ENCODE measurements around the gene SLC27A1. TPM values are rescaled to one million over a fixed set of nuclear protein-coding genes. Genes with fewer than 3 reads are reported as not detected.

SLC27A1 gene
- total and polyA plus RNA-seq, 3 donors from 2014 or later: 25.9 to 105 (median 92.8) TPM

DNA sequence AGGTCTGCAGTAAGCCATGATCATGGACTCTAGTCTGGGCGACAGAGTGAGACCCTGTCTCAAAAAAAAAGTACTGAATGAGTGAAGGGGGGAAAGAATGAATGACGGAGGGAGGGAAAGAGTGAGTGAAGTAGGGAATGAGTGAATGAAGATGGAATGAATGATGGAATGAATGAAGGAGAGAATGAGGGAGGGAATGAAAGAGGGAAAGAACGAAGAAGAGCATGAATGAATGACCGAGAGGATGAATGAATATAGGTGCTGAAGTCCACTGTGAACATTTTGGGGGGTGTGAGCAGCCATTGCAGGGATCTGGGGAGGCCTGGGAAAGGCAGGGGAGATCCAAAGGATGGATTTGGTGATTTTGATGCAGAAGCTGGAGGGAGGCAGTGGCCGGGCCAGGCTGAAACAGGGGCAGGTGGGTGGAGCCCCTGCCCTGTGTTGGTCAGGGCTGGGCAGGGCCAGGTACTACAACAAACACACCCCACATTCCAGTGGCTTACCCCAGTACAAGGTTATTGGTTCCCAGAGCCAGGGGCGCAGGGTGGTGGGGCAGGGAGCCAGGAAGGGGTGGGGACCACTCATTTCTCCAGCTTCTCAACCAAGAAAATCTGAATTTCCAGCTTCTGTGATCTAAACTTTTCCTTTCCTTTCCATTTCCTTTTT is 14.3 kb downstream of the SLC27A1 start:
- 91 to 93% methylated on average over 6 of the region's 6 CpGs for WGBS, 2 donors
- Histone ChIP-seq H3K36me3 (ENCODE audit: low read depth, missing control alignments) (no peaks in the 10 kb centered on the region), H3K27ac (no peak overlapping the region), H3K4me3 (no peak overlapping the region), H3K9me3 (no peaks in the 10 kb centered on the region), H3K27me3 (no peaks in the 10 kb centered on the region), H3K4me1 (peaks cover 23% of the 10 kb centered on the region)
- intact Hi-C loops (cut with DNase I; ENCODE audit: low total_unique reads): no loop called here
- no peak for TF ChIP-seq POLR2A (IDR thresholded peaks at IDR 0.05)
- TF ChIP-seq, protein P1, sequence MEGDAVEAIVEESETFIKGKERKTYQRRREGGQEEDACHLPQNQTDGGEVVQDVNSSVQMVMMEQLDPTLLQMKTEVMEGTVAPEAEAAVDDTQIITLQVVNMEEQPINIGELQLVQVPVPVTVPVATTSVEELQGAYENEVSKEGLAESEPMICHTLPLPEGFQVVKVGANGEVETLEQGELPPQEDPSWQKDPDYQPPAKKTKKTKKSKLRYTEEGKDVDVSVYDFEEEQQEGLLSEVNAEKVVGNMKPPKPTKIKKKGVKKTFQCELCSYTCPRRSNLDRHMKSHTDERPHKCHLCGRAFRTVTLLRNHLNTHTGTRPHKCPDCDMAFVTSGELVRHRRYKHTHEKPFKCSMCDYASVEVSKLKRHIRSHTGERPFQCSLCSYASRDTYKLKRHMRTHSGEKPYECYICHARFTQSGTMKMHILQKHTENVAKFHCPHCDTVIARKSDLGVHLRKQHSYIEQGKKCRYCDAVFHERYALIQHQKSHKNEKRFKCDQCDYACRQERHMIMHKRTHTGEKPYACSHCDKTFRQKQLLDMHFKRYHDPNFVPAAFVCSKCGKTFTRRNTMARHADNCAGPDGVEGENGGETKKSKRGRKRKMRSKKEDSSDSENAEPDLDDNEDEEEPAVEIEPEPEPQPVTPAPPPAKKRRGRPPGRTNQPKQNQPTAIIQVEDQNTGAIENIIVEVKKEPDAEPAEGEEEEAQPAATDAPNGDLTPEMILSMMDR (IDR thresholded peaks at IDR 0.05): no peak
- DNase-seq: no peak

DNA sequence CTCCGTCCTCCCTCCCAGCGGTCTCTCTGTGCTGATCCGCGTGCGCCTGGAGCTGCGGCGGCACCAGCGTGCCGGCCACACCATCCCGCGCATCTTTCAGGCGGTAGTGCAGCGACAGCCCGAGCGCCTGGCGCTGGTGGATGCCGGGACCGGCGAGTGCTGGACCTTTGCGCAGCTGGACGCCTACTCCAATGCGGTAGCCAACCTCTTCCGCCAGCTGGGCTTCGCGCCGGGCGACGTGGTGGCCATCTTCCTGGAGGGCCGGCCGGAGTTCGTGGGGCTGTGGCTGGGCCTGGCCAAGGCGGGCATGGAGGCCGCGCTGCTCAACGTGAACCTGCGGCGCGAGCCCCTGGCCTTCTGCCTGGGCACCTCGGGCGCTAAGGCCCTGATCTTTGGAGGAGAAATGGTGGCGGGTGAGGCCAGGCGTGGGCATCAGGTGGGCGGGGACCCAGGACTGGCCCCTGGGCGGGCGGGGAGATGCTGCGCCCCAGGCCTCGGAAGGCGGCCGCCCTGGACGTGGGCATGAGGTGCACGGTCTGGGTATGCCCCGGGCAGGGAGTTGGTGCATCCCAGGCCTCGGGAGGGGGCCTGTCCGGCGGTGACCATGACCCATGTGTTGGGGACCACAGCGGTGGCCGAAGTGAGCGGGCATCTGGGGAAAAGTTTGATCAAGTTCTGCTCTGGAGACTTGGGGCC is 16.4 kb downstream of the SLC27A1 start:
- intact Hi-C loops (cut with DNase I; ENCODE audit: low total_unique reads): no loop called here
- TF ChIP-seq POLR2A (IDR thresholded peaks at IDR 0.05): no peak
- TF ChIP-seq, protein P1 (IDR thresholded peaks at IDR 0.05): no peak
- Histone ChIP-seq H3K9me3 (no peaks in the 10 kb centered on the region), H3K36me3 (ENCODE audit: low read depth, missing control alignments) (no peaks in the 10 kb centered on the region), H3K27me3 (no peaks in the 10 kb centered on the region), H3K27ac (no peak overlapping the region), H3K4me3 (peak overlapping the region in 1 of 2 donors; percentile 10), H3K4me1 (peaks cover 11% of the 10 kb centered on the region)
- no peak for DNase-seq
- WGBS, 2 donors: 49 to 81% methylated on average over 18 to 45 of the region's 58 CpGs

DNA sequence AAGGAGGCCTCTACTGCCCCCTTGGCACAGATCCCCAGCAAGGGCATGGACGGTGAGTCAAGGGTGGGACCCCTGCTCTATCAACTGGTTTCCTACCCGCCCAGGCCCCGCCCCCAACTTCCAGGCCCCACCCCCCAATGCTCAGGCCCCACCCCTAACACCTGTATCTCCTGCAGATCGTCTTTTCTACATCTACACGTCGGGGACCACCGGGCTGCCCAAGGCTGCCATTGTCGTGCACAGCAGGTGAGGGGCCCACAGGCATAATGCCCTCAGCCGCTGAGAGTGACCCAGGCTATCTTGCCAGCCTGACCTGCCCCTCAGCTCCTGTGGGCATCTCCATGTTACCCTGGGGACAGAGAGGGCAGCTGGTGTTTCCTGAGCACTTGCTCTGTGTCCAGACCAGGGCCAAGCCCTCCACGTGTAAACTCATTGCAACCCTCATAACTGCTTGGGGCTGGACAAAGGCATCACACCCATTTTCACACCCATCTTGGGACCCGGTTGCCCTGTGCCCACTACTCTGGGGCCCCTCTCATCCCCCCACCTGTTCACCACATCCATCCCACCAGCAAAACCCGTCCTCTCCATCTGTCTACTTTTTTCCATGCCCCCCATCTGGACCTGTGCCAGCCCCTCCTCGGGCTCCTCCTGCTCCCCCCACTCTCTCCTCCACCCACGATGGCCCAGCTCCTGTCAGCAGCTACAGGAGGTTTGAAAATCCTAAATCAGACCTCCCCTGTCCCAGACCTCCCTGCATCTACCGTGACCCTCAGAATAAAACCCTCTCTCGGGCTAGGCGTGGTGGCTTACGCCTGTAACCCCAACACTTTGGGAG is 17.2 kb downstream of the SLC27A1 start:
- TF ChIP-seq, protein P1 (IDR thresholded peaks at IDR 0.05): no peak
- no peak for TF ChIP-seq POLR2A (IDR thresholded peaks at IDR 0.05)
- 58 to 67% methylated on average over 10 to 18 of the region's 18 CpGs for WGBS, 2 donors
- intact Hi-C loops (cut with DNase I; ENCODE audit: low total_unique reads): no loop called here
- H3K4me1 ChIP-seq: peaks cover 12% of the 10 kb centered on the region
- DNase-seq: no peak
- H3K36me3 ChIP-seq (ENCODE audit: low read depth, missing control alignments): no peaks in the 10 kb centered on the region
- H3K4me3 ChIP-seq: no peak overlapping the region
- H3K27ac ChIP-seq: no peak overlapping the region
- no peaks in the 10 kb centered on the region for H3K27me3 ChIP-seq
- H3K9me3 ChIP-seq: no peaks in the 10 kb centered on the region

DNA sequence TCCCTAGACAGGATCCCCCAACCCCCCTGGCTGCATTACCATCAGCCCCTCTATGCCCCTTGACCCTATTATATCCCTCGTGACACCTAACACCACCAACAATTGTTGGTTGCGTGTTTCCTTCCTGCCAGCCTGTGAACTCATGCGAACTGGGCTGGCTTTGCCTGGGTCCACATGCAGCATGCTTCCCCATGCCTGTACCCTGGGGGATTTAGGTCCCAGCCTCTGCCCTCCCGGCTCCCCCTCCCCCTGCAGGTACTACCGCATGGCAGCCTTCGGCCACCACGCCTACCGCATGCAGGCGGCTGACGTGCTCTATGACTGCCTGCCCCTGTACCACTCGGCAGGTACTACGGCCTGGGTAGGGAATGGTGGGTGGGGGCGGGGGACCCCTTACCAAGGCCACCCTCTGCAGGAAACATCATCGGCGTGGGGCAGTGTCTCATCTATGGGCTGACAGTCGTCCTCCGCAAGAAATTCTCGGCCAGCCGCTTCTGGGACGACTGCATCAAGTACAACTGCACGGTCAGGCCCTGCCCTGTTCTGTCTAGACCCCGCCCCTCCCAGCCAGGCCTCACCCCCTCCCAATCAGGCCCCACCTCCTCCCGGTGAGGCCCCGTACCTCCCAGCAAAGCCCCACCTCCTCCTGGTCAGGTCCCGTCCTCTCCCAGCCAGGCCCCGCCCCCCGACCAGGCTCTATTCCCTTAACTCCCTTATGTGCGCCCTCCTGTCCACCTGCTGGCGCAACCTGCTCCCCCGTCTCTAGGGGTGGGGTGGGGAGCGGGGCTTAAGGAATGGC is 18.5 kb downstream of the SLC27A1 start:
- Histone ChIP-seq H3K36me3 (ENCODE audit: low read depth, missing control alignments) (no peaks in the 10 kb centered on the region), H3K9me3 (no peaks in the 10 kb centered on the region), H3K27ac (no peak overlapping the region), H3K27me3 (no peaks in the 10 kb centered on the region), H3K4me1 (peaks cover 12% of the 10 kb centered on the region), H3K4me3 (peak overlapping the region in 1 of 2 donors; percentile 21)
- TF ChIP-seq, protein P1 (IDR thresholded peaks at IDR 0.05): no peak
- TF ChIP-seq POLR2A (IDR thresholded peaks at IDR 0.05): no peak
- peak; percentile 79 for DNase-seq
- WGBS, 2 donors: 35 to 59% methylated on average over 11 to 31 of the region's 31 CpGs
- intact Hi-C loops (cut with DNase I; ENCODE audit: low total_unique reads): no loop called here
